ENCODE data around the gene FRY.

DNA sequence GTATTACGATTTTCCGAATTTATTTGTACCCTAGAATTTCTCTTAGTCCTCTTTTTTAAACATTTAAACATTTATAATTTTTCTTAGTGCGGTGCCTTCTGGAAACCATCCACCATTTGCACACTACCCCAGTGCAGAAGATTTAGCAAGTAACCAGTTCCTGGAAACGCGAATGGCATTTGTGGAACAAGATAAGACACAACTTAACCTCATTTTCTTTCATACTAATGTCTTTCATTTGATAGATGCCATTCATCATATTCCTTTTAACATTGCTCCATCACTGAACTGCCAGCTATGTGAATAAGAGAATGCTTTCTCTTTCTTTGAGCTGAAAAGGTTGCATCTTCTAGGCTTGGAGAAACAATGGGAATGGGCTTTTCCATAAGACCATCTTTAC, 6.8 kb downstream of the FRY start:
- TF ChIP-seq CTCF (conservative IDR thresholded peaks at IDR 0.05; ENCODE audit: low read depth, low read length) (no peak), EZH2phosphoT487 (IDR thresholded peaks at IDR 0.05; ENCODE audit: borderline replicate concordance, low read length) (no peak)

Measured in PC-3 (cell line).